ENCODE results near the gene YY1AP1. TPM values are rescaled to one million over a fixed set of nuclear protein-coding genes. Genes with fewer than 3 reads are reported as not detected.
"Not testable (repeated sequence)": the region's sequence is repeated elsewhere in the genome, so short reads cannot be mapped to it uniquely, and the experiment has no call there.

The YY1AP1 gene
- total RNA-seq, 2 experiments from 2014 or later, result 75.2 to 80.2 TPM

DNA sequence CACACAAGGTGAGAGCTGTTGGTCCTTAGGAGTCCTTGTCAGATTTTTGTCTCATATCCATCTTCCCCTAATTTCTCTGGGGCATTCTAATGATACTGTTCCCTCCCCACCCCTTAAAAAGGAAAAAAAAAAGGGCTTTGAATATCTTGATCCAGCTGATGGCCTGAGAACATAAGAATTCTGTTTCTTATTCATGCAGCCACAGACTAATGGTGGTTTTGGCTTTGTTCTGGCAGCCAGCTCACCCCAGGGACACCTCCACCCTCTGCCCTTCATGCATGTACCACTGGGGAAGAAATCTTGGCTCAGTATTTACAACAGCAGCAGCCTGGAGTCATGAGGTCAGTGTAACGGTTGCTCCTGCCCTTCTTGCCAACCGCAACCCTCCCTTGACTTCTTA, 75.3 kb downstream of the YY1AP1 start:
- DNase-seq, H3K27me3 Mint-ChIP-seq, CTCF ChIA-PET, POLR2A ChIA-PET, H3K4me3 Mint-ChIP-seq, H3K9me3 Mint-ChIP-seq, H3K4me1 Mint-ChIP-seq, H3K27ac Mint-ChIP-seq: not testable (repeated sequence)
- peaks cover 19% of the 10 kb centered on the region for H3K36me3 Mint-ChIP-seq (ENCODE audit: low read depth)

GRCh38 chr1:155610257-155610647, 78.3 kb downstream of the YY1AP1 start:
- POLR2A ChIA-PET, H3K4me1 Mint-ChIP-seq, DNase-seq, H3K9me3 Mint-ChIP-seq, H3K27ac Mint-ChIP-seq, H3K27me3 Mint-ChIP-seq: not testable (repeated sequence)
- CTCF ChIA-PET, result interaction anchor here (1.0 kb wide), 1 partner anchor 11 kb away, joined by 5 read pairs; no protein-coding TSS in a partner anchor
- Mint-ChIP-seq H3K4me3 (peak overlapping the region; percentile 84), H3K36me3 (ENCODE audit: low read depth) (peaks cover 19% of the 10 kb centered on the region)

- DNase-seq, result peak; percentile 96
- Mint-ChIP-seq H3K27me3 (no peaks in the 10 kb centered on the region), H3K27ac (peak within 1 kb of the TSS; percentile 68), H3K36me3 (ENCODE audit: low read depth) (peaks cover 16% of the 10 kb centered on the region), H3K4me1 (peaks cover 10% of the 10 kb centered on the region), H3K9me3 (no peaks in the 10 kb centered on the region), H3K4me3 (peak within 1 kb of the TSS; percentile 84)
- POLR2A ChIA-PET, result interaction anchor here (0.7 to 0.9 kb wide), 2 partner anchors 13 to 348 kb away, joined by 3 read pairs; no protein-coding TSS in a partner anchor
- CTCF ChIA-PET, result interaction anchor here (0.9 to 1.0 kb wide), 2 partner anchors 11 to 72 kb away, joined by 3 to 5 read pairs; no protein-coding TSS in a partner anchor
Measured at GRCh38 chr1:155609515-155610256, 78.9 kb downstream of the YY1AP1 start, which contains the start of gene MSTO1. Gene MSTO1, plus strand, starts transcription at chr1:155610218. Its CDS starts 31 bp downstream, at chr1:155610249.

Other genes starting within 250 kb of the YY1AP1 start
- 10 to 100 TPM; 35.9 to 42.0 TPM for gene ASH1L, start 126.0 kb downstream of the YY1AP1 start, total RNA-seq
- gene MSTO1, start 78.6 kb downstream of the YY1AP1 start, total RNA-seq, result 10 to 100 TPM; 43.4 to 43.6 TPM
- 100 to 1,000 TPM; 119 to 123 TPM for gene DAP3, start 317 bp upstream of the YY1AP1 start, total RNA-seq
- 10 to 100 TPM; 76.4 to 76.6 TPM for gene GON4L, start 168.4 kb upstream of the YY1AP1 start, total RNA-seq
- gene SYT11, start 170.8 kb upstream of the YY1AP1 start, total RNA-seq, result 10 to 100 TPM; 30.7 to 31.6 TPM
- 10 to 100 TPM; 25.0 to 30.9 TPM for gene RIT1, start 222.6 kb upstream of the YY1AP1 start, total RNA-seq
- gene KHDC4, start 245.6 kb upstream of the YY1AP1 start, total RNA-seq, result 10 to 100 TPM; 63.8 to 71.4 TPM